AG04449 (cell line): ENCODE measurements around the gene THYN1.

Source experiments
- CTCF ChIA-PET: fragments of 350-600 bp; formaldehyde crosslinking; extraction: SDS; loops from one replicate; lab custom pipeline; 2021; ENCODE audit warnings: antibody characterized with exemption; lab: Yijun Ruan, JAX
- POLR2A ChIA-PET: fragments of 400-600, 350-600 bp; formaldehyde crosslinking; extraction: SDS; loops from one replicate; lab custom pipeline; 2020; ENCODE audit warnings: antibody characterized with exemption, inconsistent platforms; lab: Yijun Ruan, JAX
- DNase-seq: peaks from one replicate; pipeline ENCODE4 v3.0.0-alpha.2; 2010; ENCODE audit warnings: low read depth, low spot score
- H3K4me3 ChIP-seq: 2 replicates; pipeline ENCODE4 v1.5.1; 2011; ENCODE audit warnings: low read depth, mild to moderate bottlenecking, control low read depth, low read length
- TF ChIP-seq, protein P1 (sequence below): IDR thresholded peaks from one replicate; pipeline ENCODE4 v1.5.1; 2011; ENCODE audit warnings: mild to moderate bottlenecking, moderate library complexity, low read length, control low read depth, inconsistent platforms; ENCODE audit not compliant: insufficient read depth; ENCODE audit errors: missing control alignments

THYN1 gene

DNA sequence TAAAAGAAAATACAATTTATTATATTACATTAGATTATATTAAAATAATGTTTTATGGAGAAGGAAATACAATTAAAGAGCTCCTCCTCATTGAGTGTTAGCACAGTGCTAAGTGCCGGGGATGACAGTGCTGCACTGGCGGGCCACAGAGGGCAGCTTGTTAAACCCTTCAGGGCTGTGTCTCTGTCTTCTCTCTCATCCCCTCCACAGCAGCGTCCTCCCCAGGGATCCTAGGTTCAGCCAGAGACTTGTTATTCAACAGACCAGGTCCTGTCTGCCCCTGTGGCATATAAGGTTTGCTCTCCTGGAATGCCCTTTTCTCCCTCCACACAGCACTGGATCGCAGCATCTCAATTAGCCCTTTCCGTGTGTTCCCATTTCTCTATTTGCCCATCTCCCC is 14.2 kb downstream of the THYN1 start:
- TF ChIP-seq, protein P1, sequence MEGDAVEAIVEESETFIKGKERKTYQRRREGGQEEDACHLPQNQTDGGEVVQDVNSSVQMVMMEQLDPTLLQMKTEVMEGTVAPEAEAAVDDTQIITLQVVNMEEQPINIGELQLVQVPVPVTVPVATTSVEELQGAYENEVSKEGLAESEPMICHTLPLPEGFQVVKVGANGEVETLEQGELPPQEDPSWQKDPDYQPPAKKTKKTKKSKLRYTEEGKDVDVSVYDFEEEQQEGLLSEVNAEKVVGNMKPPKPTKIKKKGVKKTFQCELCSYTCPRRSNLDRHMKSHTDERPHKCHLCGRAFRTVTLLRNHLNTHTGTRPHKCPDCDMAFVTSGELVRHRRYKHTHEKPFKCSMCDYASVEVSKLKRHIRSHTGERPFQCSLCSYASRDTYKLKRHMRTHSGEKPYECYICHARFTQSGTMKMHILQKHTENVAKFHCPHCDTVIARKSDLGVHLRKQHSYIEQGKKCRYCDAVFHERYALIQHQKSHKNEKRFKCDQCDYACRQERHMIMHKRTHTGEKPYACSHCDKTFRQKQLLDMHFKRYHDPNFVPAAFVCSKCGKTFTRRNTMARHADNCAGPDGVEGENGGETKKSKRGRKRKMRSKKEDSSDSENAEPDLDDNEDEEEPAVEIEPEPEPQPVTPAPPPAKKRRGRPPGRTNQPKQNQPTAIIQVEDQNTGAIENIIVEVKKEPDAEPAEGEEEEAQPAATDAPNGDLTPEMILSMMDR, result no peak
- no peak for DNase-seq
- no peak overlapping the region for H3K4me3 ChIP-seq
- ChIA-PET CTCF (interaction anchor here (0.8 to 1.5 kb wide), 6 partner anchors 9 to 189 kb away, joined by 3 to 5 read pairs (median 3); partner anchors contain the start of gene VPS26B), POLR2A (no interaction called here)

- CTCF ChIA-PET, result interaction anchor here (0.8 to 2.0 kb wide), 2 partner anchors 19 to 24 kb away, joined by 3 to 7 read pairs; no protein-coding TSS in a partner anchor
- TF ChIP-seq, protein P1, result no peak
- no peak for DNase-seq
- POLR2A ChIA-PET, result no interaction called here
- no peak overlapping the region for H3K4me3 ChIP-seq
These were observed 15.6 kb downstream of the THYN1 start for GRCh38 chr11:134237557-134237922.

DNA sequence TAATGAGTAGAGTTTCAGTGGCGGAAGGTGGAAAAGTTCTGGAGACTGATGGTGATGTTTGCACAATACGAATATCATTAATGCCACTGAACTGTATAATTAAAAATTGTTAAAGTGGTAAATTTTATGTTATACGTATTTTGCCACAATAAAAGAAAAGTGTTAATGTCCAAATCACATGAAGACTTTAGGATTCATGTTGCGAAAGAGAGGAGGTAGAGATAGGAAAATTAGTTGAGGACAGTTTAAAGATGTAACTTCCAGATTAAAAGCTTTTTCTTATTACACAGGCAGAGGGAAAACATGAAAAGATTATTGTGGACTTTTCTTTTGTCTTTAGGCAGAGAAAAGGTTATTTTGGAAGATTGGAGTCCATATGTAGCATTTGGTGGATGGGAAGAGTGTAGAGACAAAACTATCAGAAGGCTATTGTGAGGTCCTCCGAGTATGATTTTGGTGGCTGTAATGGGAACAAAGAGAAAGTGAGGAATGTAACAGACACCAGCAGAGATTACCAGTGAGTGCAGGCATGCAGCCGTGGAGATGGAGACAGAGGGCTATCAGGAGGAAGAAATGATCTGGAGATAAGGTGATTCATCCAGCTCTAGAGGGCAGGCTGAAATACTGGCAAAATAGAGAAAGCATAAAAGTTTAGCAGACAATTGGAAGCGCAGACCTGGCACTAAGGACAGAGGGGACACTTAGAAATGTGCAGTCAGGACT is 16.2 kb downstream of the THYN1 start:
- CTCF ChIA-PET, result interaction anchor here (0.8 to 2.0 kb wide), 2 partner anchors 20 to 25 kb away, joined by 3 to 7 read pairs; no protein-coding TSS in a partner anchor
- DNase-seq, result no peak
- H3K4me3 ChIP-seq, result no peak overlapping the region
- TF ChIP-seq, protein P1, result no peak
- POLR2A ChIA-PET, result no interaction called here

GRCh38 chr11:134235399-134235798 is 17.8 kb downstream of the THYN1 start:
- no peak for DNase-seq
- TF ChIP-seq, protein P1, result no peak
- ChIA-PET CTCF (interaction anchor here (0.8 to 2.0 kb wide), 2 partner anchors 8 to 9 kb away, joined by 3 to 7 read pairs; no protein-coding TSS in a partner anchor), POLR2A (no interaction called here)
- H3K4me3 ChIP-seq, result no peak overlapping the region

- CTCF ChIA-PET, result interaction anchor here (0.9 to 2.0 kb wide), 4 partner anchors 9 to 29 kb away, joined by 3 to 7 read pairs (median 4); partner anchors contain the start of genes NCAPD3 and VPS26B
- TF ChIP-seq, protein P1, result no peak
- no peak for DNase-seq
- H3K4me3 ChIP-seq, result no peak overlapping the region
- POLR2A ChIA-PET, result no interaction called here
These were observed 19.4 kb downstream of the THYN1 start for GRCh38 chr11:134233729-134234179.

GRCh38 chr11:134231958-134232659 is 21.0 kb downstream of the THYN1 start:
- no peak overlapping the region for H3K4me3 ChIP-seq
- CTCF ChIA-PET, result no interaction called here
- POLR2A ChIA-PET, result no interaction called here
- TF ChIP-seq, protein P1, result no peak
- no peak for DNase-seq
